DND-41 (cell line): Measurements from ENCODE around the gene HSD17B14.
"Not testable (repeated sequence)": the region's sequence is repeated elsewhere in the genome, so short reads cannot be mapped to it uniquely, and the experiment has no call there.

Experiments used
- ATAC-seq: fragments of 200-7000 bp; cut with Tn5 transposase; 3 replicates; pipeline ENCODE4 v1.9.1; 2021; ENCODE audit warnings: low read depth; ENCODE audit not compliant: insufficient read depth
- DNase-seq: peaks from one replicate; pipeline ENCODE4 v3.0.0-alpha.2; 2020
- H2AFZ ChIP-seq: 2 replicates; pipeline ENCODE4 v1.6.0; 2012; ENCODE audit warnings: low read depth, low read length
- H3K27ac ChIP-seq: 2 replicates; pipeline ENCODE4 v1.5.1; 2012; ENCODE audit warnings: low read length, inconsistent platforms
- H3K27me3 ChIP-seq: fragments of 200-600 bp; sonication (generic); 2 replicates; pipeline ENCODE4 v1.6.0; 2012; ENCODE audit warnings: low read length, mild to moderate bottlenecking, inconsistent platforms; ENCODE audit not compliant: insufficient read depth, poor library complexity
- H3K36me3 ChIP-seq: 2 replicates; pipeline ENCODE4 v1.5.1; 2012; ENCODE audit warnings: low read length, inconsistent platforms; ENCODE audit not compliant: insufficient read depth
- H3K4me1 ChIP-seq: 2 replicates; pipeline ENCODE4 v1.5.1; 2012; ENCODE audit warnings: mild to moderate bottlenecking, low read length; ENCODE audit not compliant: insufficient read depth
- H3K4me2 ChIP-seq: 2 replicates; pipeline ENCODE4 v1.6.0; 2012; ENCODE audit warnings: mild to moderate bottlenecking, moderate library complexity, low read length, inconsistent platforms; ENCODE audit not compliant: insufficient read depth
- H3K4me3 ChIP-seq, 2 experiments: fragments of 200-600 bp in 1 of 2; shearing (Covaris generic) in 1 of 2; 2 replicates each; pipeline ENCODE4 v1.5.1; 2012 to 2016; ENCODE audit warnings: inconsistent platforms in 2 of 2, low read length in 2 of 2, mild to moderate bottlenecking in 2 of 2, low read depth in 1 of 2, moderate library complexity in 1 of 2
- H3K79me2 ChIP-seq: 2 replicates; pipeline ENCODE4 v1.6.0; 2012; ENCODE audit warnings: low read length, inconsistent platforms; ENCODE audit not compliant: insufficient read depth
- H3K9ac ChIP-seq: 2 replicates; pipeline ENCODE4 v1.6.0; 2012; ENCODE audit warnings: low read depth, mild to moderate bottlenecking, inconsistent platforms, low read length, moderate library complexity
- H3K9me3 ChIP-seq: 2 replicates; pipeline ENCODE4 v1.5.1; 2012; ENCODE audit warnings: low read length, moderate library complexity, mild to moderate bottlenecking, inconsistent platforms; ENCODE audit not compliant: insufficient read depth, severe bottlenecking
- H4K20me1 ChIP-seq: 2 replicates; pipeline ENCODE4 v1.6.0; 2012; ENCODE audit warnings: low read length; ENCODE audit not compliant: insufficient read depth
- EZH2 ChIP-seq: IDR thresholded peaks from 3 replicates; pipeline ENCODE4 v1.6.1; 2012; ENCODE audit warnings: borderline replicate concordance, low read depth, mild to moderate bottlenecking, moderate library complexity, low read length, inconsistent platforms; ENCODE audit not compliant: severe bottlenecking
- TF ChIP-seq, protein P1 (sequence below): IDR thresholded peaks from 2 replicates; pipeline ENCODE4 v1.5.1; 2012; ENCODE audit warnings: borderline replicate concordance, low read length, moderate library complexity, mild to moderate bottlenecking; ENCODE audit not compliant: poor library complexity, severe bottlenecking; ENCODE audit errors: extremely low read depth

HSD17B14 gene

DNA sequence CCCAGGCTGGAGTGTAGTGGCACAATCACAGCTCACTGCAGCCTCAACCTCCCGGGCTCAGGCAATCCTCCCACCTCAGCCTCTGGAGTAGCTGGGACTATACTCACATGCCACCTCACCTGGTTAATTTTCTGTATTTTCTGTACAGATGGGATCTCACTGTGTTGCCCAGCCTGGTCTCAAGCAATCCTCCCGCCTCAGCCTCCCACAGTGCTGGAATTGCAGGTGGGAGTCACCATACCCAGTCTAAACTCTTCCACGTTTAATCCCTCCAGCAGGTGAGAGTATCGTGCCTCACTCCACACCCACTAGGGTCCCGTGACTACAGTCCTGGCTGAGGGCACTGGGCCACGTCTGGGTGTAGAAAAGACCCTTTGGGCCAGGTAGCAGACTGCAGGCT lies 42.0 kb downstream of the HSD17B14 start:
- Histone ChIP-seq H3K36me3 (0 out of 2 replicates have a peak, but pooled peaks cover 4% of the 10 kb centered on the region), H3K4me3 (no peak overlapping the region), H4K20me1 (no peaks in the 10 kb centered on the region), H3K27ac (no peak overlapping the region), H3K9me3 (no peaks in the 10 kb centered on the region), H2AFZ (peak overlapping the region; percentile 87), H3K9ac (peak overlapping the region; percentile 51; the same call in 1 of the 2 replicates), H3K79me2 (no peaks in the 10 kb centered on the region), H3K4me1 (peaks cover 16% of the 10 kb centered on the region), H3K27me3 (no peaks in the 10 kb centered on the region), H3K4me2 (peak overlapping the region; percentile 82; the same call in 1 of the 2 replicates)
- ATAC-seq (no peak), DNase-seq (no peak)
- TF ChIP-seq, protein P1, sequence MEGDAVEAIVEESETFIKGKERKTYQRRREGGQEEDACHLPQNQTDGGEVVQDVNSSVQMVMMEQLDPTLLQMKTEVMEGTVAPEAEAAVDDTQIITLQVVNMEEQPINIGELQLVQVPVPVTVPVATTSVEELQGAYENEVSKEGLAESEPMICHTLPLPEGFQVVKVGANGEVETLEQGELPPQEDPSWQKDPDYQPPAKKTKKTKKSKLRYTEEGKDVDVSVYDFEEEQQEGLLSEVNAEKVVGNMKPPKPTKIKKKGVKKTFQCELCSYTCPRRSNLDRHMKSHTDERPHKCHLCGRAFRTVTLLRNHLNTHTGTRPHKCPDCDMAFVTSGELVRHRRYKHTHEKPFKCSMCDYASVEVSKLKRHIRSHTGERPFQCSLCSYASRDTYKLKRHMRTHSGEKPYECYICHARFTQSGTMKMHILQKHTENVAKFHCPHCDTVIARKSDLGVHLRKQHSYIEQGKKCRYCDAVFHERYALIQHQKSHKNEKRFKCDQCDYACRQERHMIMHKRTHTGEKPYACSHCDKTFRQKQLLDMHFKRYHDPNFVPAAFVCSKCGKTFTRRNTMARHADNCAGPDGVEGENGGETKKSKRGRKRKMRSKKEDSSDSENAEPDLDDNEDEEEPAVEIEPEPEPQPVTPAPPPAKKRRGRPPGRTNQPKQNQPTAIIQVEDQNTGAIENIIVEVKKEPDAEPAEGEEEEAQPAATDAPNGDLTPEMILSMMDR: no peak

DNA sequence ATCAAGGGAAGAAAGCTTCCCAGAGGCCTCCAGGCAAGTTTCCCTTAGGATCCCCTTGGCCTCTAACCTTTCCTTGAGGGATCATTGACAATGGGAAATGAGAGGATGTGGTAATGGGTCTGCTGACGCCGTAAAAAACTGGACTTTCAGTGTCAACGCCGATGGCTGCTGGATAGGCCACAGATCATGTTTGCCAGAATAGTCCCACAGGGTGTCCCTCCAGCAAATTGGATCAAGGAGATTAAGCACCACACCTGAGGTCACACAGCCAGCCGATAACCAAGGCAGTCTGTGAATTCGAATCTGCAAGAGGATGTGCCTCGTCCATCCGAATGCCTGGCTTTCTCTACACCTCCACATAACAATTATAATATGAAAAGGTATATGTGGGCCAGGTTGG lies 43.0 kb downstream of the HSD17B14 start:
- no peak overlapping the region for H3K27ac ChIP-seq
- no peaks in the 10 kb centered on the region for H3K9me3 ChIP-seq
- H3K36me3 ChIP-seq: 0 out of 2 replicates have a peak, but pooled peaks cover 4% of the 10 kb centered on the region
- no peak overlapping the region; the same call in 1 of the 2 replicates for H2AFZ ChIP-seq
- no peak overlapping the region for H3K4me2 ChIP-seq
- no peak for DNase-seq
- no peak for ATAC-seq
- no peaks in the 10 kb centered on the region for H4K20me1 ChIP-seq
- no peaks in the 10 kb centered on the region for H3K79me2 ChIP-seq
- H3K4me1 ChIP-seq: peaks cover 11% of the 10 kb centered on the region
- no peak overlapping the region for H3K9ac ChIP-seq
- no peak overlapping the region for H3K4me3 ChIP-seq
- TF ChIP-seq, protein P1: no peak
- no peaks in the 10 kb centered on the region for H3K27me3 ChIP-seq

DNA sequence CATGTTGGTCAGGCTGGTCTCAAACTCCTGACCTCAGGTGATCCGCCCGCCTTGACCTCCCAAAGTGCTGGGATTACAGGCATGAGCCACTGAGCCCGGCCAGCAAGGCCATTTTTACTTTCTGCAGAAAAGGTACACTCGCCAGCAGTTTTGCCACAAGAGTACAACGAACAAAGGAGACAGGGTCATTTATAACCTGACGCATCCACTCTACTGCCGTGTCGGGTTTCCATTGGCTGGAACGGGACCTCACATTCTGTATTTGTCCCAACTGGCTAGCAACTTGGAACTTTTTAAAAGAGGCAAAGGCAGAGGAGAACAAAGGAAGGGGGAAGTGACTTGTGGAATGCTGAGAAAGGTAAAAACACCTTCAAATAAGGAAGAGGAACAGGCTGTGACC lies 49.0 kb downstream of the HSD17B14 start:
- not testable (repeated sequence) for H3K27ac ChIP-seq, H3K4me2 ChIP-seq, DNase-seq, H3K27me3 ChIP-seq, H3K36me3 ChIP-seq, H3K4me3 ChIP-seq, H2AFZ ChIP-seq, H3K4me1 ChIP-seq, H4K20me1 ChIP-seq, H3K9ac ChIP-seq, H3K79me2 ChIP-seq, ATAC-seq, H3K9me3 ChIP-seq

DNA sequence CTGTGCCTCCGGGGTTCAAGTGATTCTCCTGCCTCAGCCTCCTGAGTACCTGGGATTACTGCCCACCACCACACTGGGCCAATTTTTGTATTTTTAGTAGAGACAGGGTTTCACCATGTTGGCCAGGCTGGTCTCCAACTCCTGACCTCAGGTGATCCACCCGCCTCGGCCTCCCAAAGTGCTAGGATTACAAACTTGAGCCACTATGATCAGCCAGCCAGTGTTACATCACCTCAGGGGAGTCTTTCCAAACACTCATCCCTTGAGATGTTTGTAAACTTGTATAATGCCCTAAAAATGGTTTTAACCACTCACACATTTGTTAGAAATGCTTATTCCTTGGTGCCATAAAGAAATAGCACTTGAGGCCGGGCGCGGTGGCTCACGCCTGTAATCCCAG lies 49.9 kb downstream of the HSD17B14 start:
- not testable (repeated sequence) for H3K36me3 ChIP-seq, H3K4me3 ChIP-seq, H3K27me3 ChIP-seq, H3K79me2 ChIP-seq, ATAC-seq, H4K20me1 ChIP-seq, H3K9me3 ChIP-seq, H3K27ac ChIP-seq, H3K9ac ChIP-seq, DNase-seq, H2AFZ ChIP-seq, H3K4me2 ChIP-seq, H3K4me1 ChIP-seq

DNA sequence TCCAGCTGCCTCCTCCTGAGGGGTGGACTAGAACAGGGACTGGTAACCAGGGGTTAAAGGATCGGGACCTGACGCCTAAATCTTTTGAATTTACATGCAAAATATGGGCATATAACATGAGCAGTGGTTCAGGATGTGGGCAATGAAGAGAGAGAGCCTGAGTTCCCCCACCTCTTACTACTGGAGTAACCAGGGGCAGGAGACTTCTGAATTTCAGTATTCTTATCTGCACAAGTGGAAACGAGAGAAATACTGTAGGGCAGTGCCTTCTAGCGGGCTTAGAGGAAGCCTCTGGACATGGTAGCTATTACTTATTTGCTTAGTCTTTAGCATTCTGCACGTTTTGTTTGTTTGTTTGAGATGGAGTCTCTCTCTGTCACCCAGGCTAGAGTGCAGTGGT lies 51.8 kb downstream of the HSD17B14 start:
- Histone ChIP-seq H3K4me2 (no peak overlapping the region), H3K9ac (no peak overlapping the region), H3K4me3 (no peak overlapping the region), H3K27me3 (no peaks in the 10 kb centered on the region), H4K20me1 (no peaks in the 10 kb centered on the region), H3K4me1 (0 out of 2 replicates have a peak, but pooled peaks cover 2% of the 10 kb centered on the region), H3K9me3 (no peaks in the 10 kb centered on the region), H2AFZ (no peak overlapping the region), H3K79me2 (no peaks in the 10 kb centered on the region), H3K36me3 (no peaks in the 10 kb centered on the region), H3K27ac (no peak overlapping the region)
- TF ChIP-seq EZH2: no peak
- TF ChIP-seq, protein P1: no peak
- ATAC-seq (no peak), DNase-seq (no peak)
